ENCODE measurements around the gene NDC80.
A peak's percentile ranks its signal among the peaks of the same experiment; 100 is the strongest.

The NDC80 gene

GRCh38 chr18:2545155-2545554 lies 26.2 kb upstream of the NDC80 start:
- no peak for DNase-seq
- TF ChIP-seq GATA1 (IDR thresholded peaks at IDR 0.05; ENCODE audit: low read depth, low read length) (no peak), POLR2A (IDR thresholded peaks at IDR 0.05; ENCODE audit: low read length) (no peak)

- TF ChIP-seq POLR2A (IDR thresholded peaks at IDR 0.05; ENCODE audit: low read length) = no peak
- no peak for TF ChIP-seq GATA1 (IDR thresholded peaks at IDR 0.05; ENCODE audit: low read depth, low read length)
- DNase-seq = peak; percentile 68 to 79
These were observed 23.8 kb upstream of the NDC80 start for GRCh38 chr18:2547477-2548087.

- DNase-seq = no peak
- TF ChIP-seq POLR2A (IDR thresholded peaks at IDR 0.05; ENCODE audit: low read length) = no peak
- no peak for TF ChIP-seq GATA1 (IDR thresholded peaks at IDR 0.05; ENCODE audit: low read depth, low read length)
These were observed 21.9 kb upstream of the NDC80 start for GRCh38 chr18:2549462-2549861.

GRCh38 chr18:2551425-2551824 lies 19.9 kb upstream of the NDC80 start:
- no peak for TF ChIP-seq POLR2A (IDR thresholded peaks at IDR 0.05; ENCODE audit: low read length)
- no peak for TF ChIP-seq GATA1 (IDR thresholded peaks at IDR 0.05; ENCODE audit: low read depth, low read length)
- no peak for DNase-seq

- DNase-seq = no peak
- TF ChIP-seq GATA1 (IDR thresholded peaks at IDR 0.05; ENCODE audit: low read depth, low read length) (no peak), POLR2A (IDR thresholded peaks at IDR 0.05; ENCODE audit: low read length) (no peak)
These were observed 16.7 kb upstream of the NDC80 start for GRCh38 chr18:2554696-2555095.

GRCh38 chr18:2555895-2556294 lies 15.5 kb upstream of the NDC80 start:
- DNase-seq = no peak

GRCh38 chr18:2557536-2557935 lies 13.8 kb upstream of the NDC80 start:
- no peak for TF ChIP-seq POLR2A (IDR thresholded peaks at IDR 0.05; ENCODE audit: low read length)
- TF ChIP-seq GATA1 (IDR thresholded peaks at IDR 0.05; ENCODE audit: low read depth, low read length) = no peak
- no peak for DNase-seq

More at GRCh38 chr18:2555895-2556294, 15.5 kb upstream of the NDC80 start:
- TF ChIP-seq POLR2A (IDR thresholded peaks at IDR 0.05; ENCODE audit: low read length) = no peak
- TF ChIP-seq GATA1 (IDR thresholded peaks at IDR 0.05; ENCODE audit: low read depth, low read length) = no peak

- DNase-seq = no peak
- TF ChIP-seq POLR2A (IDR thresholded peaks at IDR 0.05; ENCODE audit: low read length) (no peak), GATA1 (IDR thresholded peaks at IDR 0.05; ENCODE audit: low read depth, low read length) (no peak)
These were observed 12.1 kb upstream of the NDC80 start for GRCh38 chr18:2559249-2559648.

- TF ChIP-seq POLR2A (IDR thresholded peaks at IDR 0.05; ENCODE audit: low read length) = no peak
- no peak for TF ChIP-seq GATA1 (IDR thresholded peaks at IDR 0.05; ENCODE audit: low read depth, low read length)
- no peak for DNase-seq
These were observed 7.0 kb upstream of the NDC80 start for GRCh38 chr18:2564373-2564772.

- no peak for TF ChIP-seq POLR2A (IDR thresholded peaks at IDR 0.05; ENCODE audit: low read length)
- TF ChIP-seq GATA1 (IDR thresholded peaks at IDR 0.05; ENCODE audit: low read depth, low read length) = no peak
- DNase-seq = no peak
These were observed 3.2 kb upstream of the NDC80 start for GRCh38 chr18:2568129-2568528.

GRCh38 chr18:2568605-2569004 lies 2.8 kb upstream of the NDC80 start:
- DNase-seq = peak; percentile 51 to 61
- no peak for TF ChIP-seq POLR2A (IDR thresholded peaks at IDR 0.05; ENCODE audit: low read length)
- TF ChIP-seq GATA1 (IDR thresholded peaks at IDR 0.05; ENCODE audit: low read depth, low read length) = no peak

- DNase-seq = peak; percentile 69 to 71
- TF ChIP-seq GATA1 (IDR thresholded peaks at IDR 0.05; ENCODE audit: low read depth, low read length) (no peak), POLR2A (IDR thresholded peaks at IDR 0.05; ENCODE audit: low read length) (peak; percentile 31)
These were observed 1.8 kb upstream of the NDC80 start for GRCh38 chr18:2569338-2570207.

- DNase-seq = peak; percentile 86 to 91
- TF ChIP-seq POLR2A (IDR thresholded peaks at IDR 0.05; ENCODE audit: low read length) (no peak), GATA1 (IDR thresholded peaks at IDR 0.05; ENCODE audit: low read depth, low read length) (no peak)
These were observed 571 bp upstream of the NDC80 start for GRCh38 chr18:2570772-2571199.

GRCh38 chr18:2572171-2572569 lies 813 bp downstream of the NDC80 start:
- peak; percentile 77 to 86 for DNase-seq
- TF ChIP-seq POLR2A (IDR thresholded peaks at IDR 0.05; ENCODE audit: low read length) = no peak
- no peak for TF ChIP-seq GATA1 (IDR thresholded peaks at IDR 0.05; ENCODE audit: low read depth, low read length)

- DNase-seq = peak; percentile 35 to 53
- no peak for TF ChIP-seq GATA1 (IDR thresholded peaks at IDR 0.05; ENCODE audit: low read depth, low read length)
- TF ChIP-seq POLR2A (IDR thresholded peaks at IDR 0.05; ENCODE audit: low read length) = no peak
These were observed 1.5 kb downstream of the NDC80 start for GRCh38 chr18:2572892-2573291.

Data from erythroblast (primary cell).